HepG2 (cell line): ENCODE measurements around the gene MRPL54. TPM values are rescaled to one million over a fixed set of nuclear protein-coding genes. Genes with fewer than 3 reads are reported as not detected.

Experiments
- ARID4A ChIP-seq: sonication (generic); formaldehyde crosslinking; IDR thresholded peaks from 2 replicates; pipeline ENCODE4 v1.5.0; 2020; ENCODE audit warnings: mild to moderate bottlenecking, missing genetic modification reagents, borderline replicate concordance
- ATF2 ChIP-seq: sonication (generic); formaldehyde crosslinking; IDR thresholded peaks from 2 replicates; pipeline ENCODE4 v1.4.0; 2020; ENCODE audit warnings: missing genetic modification reagents
- CENPT ChIP-seq: sonication (generic); formaldehyde crosslinking; IDR thresholded peaks from 2 replicates; pipeline ENCODE4 v1.8.0; 2022; ENCODE audit warnings: low read depth, mild to moderate bottlenecking, moderate library complexity, missing genetic modification reagents
- ELF3 ChIP-seq: IDR thresholded peaks from 2 replicates; pipeline ENCODE4 v1.6.1; 2016; ENCODE audit warnings: missing genetic modification reagents, missing compliant biosample characterization
- EP300 ChIP-seq, 3 experiments: sonication (generic) in 1 of 3; formaldehyde crosslinking in 1 of 3; IDR thresholded peaks; 2 replicates each; pipeline versions ENCODE4 v1.5.1 to v1.6.1; 2011 to 2020; ENCODE audit warnings: low read depth in 2 of 3, low read length in 2 of 3, borderline replicate concordance in 1 of 3, improper control_type of control experiment in 1 of 3, mild to moderate bottlenecking in 1 of 3, missing genetic modification reagents in 1 of 3, moderate library complexity in 1 of 3
- IRF2 ChIP-seq: IDR thresholded peaks from 2 replicates; pipeline ENCODE4 v1.6.1; 2018; ENCODE audit warnings: missing genetic modification reagents, missing compliant biosample characterization
- MAF1 ChIP-seq: sonication (generic); formaldehyde crosslinking; IDR thresholded peaks from 2 replicates; pipeline ENCODE4 v1.5.0; 2020; ENCODE audit warnings: missing genetic modification reagents, borderline replicate concordance
- PATZ1 ChIP-seq: sonication (generic); formaldehyde crosslinking; IDR thresholded peaks from 2 replicates; pipeline ENCODE4 v1.4.0; 2020; ENCODE audit warnings: missing genetic modification reagents
- PRDM15 ChIP-seq: sonication (generic); formaldehyde crosslinking; IDR thresholded peaks from 2 replicates; pipeline ENCODE4 v1.4.0; 2020; ENCODE audit warnings: missing genetic modification reagents
- SP1 ChIP-seq, 2 experiments: fragments of 450-650 bp in 1 of 2; sonication (generic) in 1 of 2; formaldehyde crosslinking in 1 of 2; IDR thresholded peaks; 2 replicates each; pipeline versions ENCODE4 v1.4.0 to v1.6.1; 2016 to 2020; ENCODE audit warnings: missing genetic modification reagents in 1 of 2
- TCF12 ChIP-seq, 2 experiments: fragments of 450-650 bp in 1 of 2; sonication (generic) in 1 of 2; formaldehyde crosslinking in 1 of 2; IDR thresholded peaks; 2 replicates each; pipeline versions ENCODE4 v1.6.1 to v1.8.0; 2017 to 2022; ENCODE audit warnings: antibody characterized with exemption in 1 of 2, mild to moderate bottlenecking in 1 of 2, missing genetic modification reagents in 1 of 2, moderate library complexity in 1 of 2
- TEAD3 ChIP-seq: optimal IDR thresholded peaks from 2 replicates; pipeline ENCODE3; 2016; ENCODE audit warnings: borderline replicate concordance
- YY1 ChIP-seq: IDR thresholded peaks from 2 replicates; pipeline ENCODE4 v1.6.1; 2011; ENCODE audit warnings: low read length, low read depth, moderate library complexity, mild to moderate bottlenecking; ENCODE audit not compliant: insufficient read depth, insufficient replicate concordance
- ZMYM3 ChIP-seq: sonication (generic); formaldehyde crosslinking; IDR thresholded peaks from 2 replicates; pipeline ENCODE4 v1.5.1; 2020; ENCODE audit warnings: mild to moderate bottlenecking, missing genetic modification reagents
- ZNF33B ChIP-seq: sonication (generic); formaldehyde crosslinking; IDR thresholded peaks from 2 replicates; pipeline ENCODE4 v1.5.1; 2020; ENCODE audit warnings: mild to moderate bottlenecking, missing genetic modification reagents
- polyA plus RNA-seq, 8 experiments: library from polyadenylated mRNA; depleted of rRNA in 3 of 8; stranded (reverse) in 7 of 8; unstranded in 1 of 8; fragments of >200 nt; fragmentation: Illumina TruSeq in 4 of 8; extraction: Trizol in 4 of 8; gene quantifications; 2 replicates each; pipeline versions ENCODE4 v1.2.1 to v1.2.3, GENCODE V29; 2011 to 2016; ENCODE audit warnings: low read depth in 4 of 8, missing spikeins in 1 of 8, mixed read lengths in 1 of 8; ENCODE audit not compliant: insufficient read depth in 1 of 8
- total RNA-seq, 5 experiments: library from RNA; depleted of rRNA; stranded (reverse); fragments of >200 nt; fragmentation: Illumina TruSeq; extraction: Trizol; gene quantifications; 2 replicates each; pipeline ENCODE4 v1.2.3, GENCODE V29; 2016; ENCODE audit warnings: low read depth in 1 of 5

MRPL54 gene
- total and polyA plus RNA-seq, 2 of the 13 experiments (the other 11 are each of a cell fraction or from before 2014, with no cell fraction given): 36.8 to 66.9 TPM

GRCh38 chr19:3721131-3721886 is 41.2 kb upstream of the MRPL54 start (continued):
- TF ChIP-seq PATZ1 (CRISPR knock-in tag): peak; percentile 58; the same call in 1 of the 2 replicates
- peak; percentile 60 for TF ChIP-seq TEAD3
- no peak for TF ChIP-seq TCF12 (IDR thresholded peaks at IDR 0.05)
- TF ChIP-seq TCF12 (CRISPR knock-in tag; IDR thresholded peaks at IDR 0.05): no peak
- TF ChIP-seq SP1 (IDR thresholded peaks at IDR 0.05): no peak
- TF ChIP-seq SP1 (CRISPR knock-in tag; IDR thresholded peaks at IDR 0.05): peak; percentile 75
- no peak for TF ChIP-seq ZNF33B (CRISPR knock-in tag)
- TF ChIP-seq MAF1 (CRISPR knock-in tag): 0 out of 2 replicates have a peak, but pooled peaks have one; percentile 23
- peak; percentile 83 for TF ChIP-seq YY1
- peak; percentile 38; the same call in 1 of the 2 replicates for TF ChIP-seq ARID4A (CRISPR knock-in tag)
- peak; percentile 36; the same call in 1 of the 2 replicates for TF ChIP-seq IRF2 (CRISPR knock-in tag)
- TF ChIP-seq PRDM15 (CRISPR knock-in tag): peak; percentile 100
- TF ChIP-seq CENPT: 0 out of 2 replicates have a peak, but pooled peaks have one; percentile 44
- TF ChIP-seq ELF3: peak; percentile 59
- peak; percentile 28; the same call in 1 of the 2 replicates for TF ChIP-seq ATF2 (CRISPR knock-in tag)
- TF ChIP-seq ZMYM3: peak; percentile 100
- TF ChIP-seq EP300 (IDR thresholded peaks at IDR 0.05; ENCODE audit: low read depth in 2 of 2, low read length in 2 of 2): peak in 1 of 2 experiments; percentile 25; a peak in 1 of 4 replicates
- no peak for TF ChIP-seq EP300 (CRISPR knock-in tag; IDR thresholded peaks at IDR 0.05; ENCODE audit: borderline replicate concordance)
